ENCODE data around the gene TOR3A. TPM values are rescaled to one million over a fixed set of nuclear protein-coding genes. Genes with fewer than 3 reads are reported as not detected.
"Not testable (repeated sequence)": the region's sequence is repeated elsewhere in the genome, so short reads cannot be mapped to it uniquely, and the experiment has no call there.

Gene TOR3A
- total and polyA plus RNA-seq, 7 experiments from 2014 or later: 18.8 to 43.8 (median 22.0) TPM

GRCh38 chr1:179135707-179136106 lies 53.8 kb downstream of the TOR3A start:
- H3K27me3 ChIP-seq (ENCODE audit: control insufficient read depth in 2 of 2, insufficient read depth in 2 of 2, low read length in 2 of 2); H3K4me3 ChIP-seq (ENCODE audit: low read length); H3K9me3 ChIP-seq (ENCODE audit: control insufficient read depth in 2 of 3, low read length in 3 of 3); POLR2A ChIA-PET; H3K36me3 ChIP-seq (ENCODE audit: control insufficient read depth in 2 of 3, insufficient read depth in 3 of 3, low read length in 3 of 3); DNase-seq; H3K27me3 Mint-ChIP-seq; H3K4me3 Mint-ChIP-seq; ATAC-seq; H3K27ac Mint-ChIP-seq; H3K27ac ChIP-seq (ENCODE audit: low read depth, low read length); intact Hi-C loops (cut with micrococcal nuclease); H3K9me3 Mint-ChIP-seq; H3K4me1 ChIP-seq (ENCODE audit: control insufficient read depth in 2 of 2, insufficient read depth in 2 of 2, low read length in 2 of 2); CTCF ChIA-PET: not testable (repeated sequence)
- peaks cover 1 to 28% (median 17%) of the 10 kb centered on the region in 7 donors for H3K4me1 Mint-ChIP-seq
- H3K36me3 Mint-ChIP-seq: peaks cover 0 to 12% (median 3%) of the 10 kb centered on the region in 5 donors

GRCh38 chr1:179137617-179138255 lies 55.9 kb downstream of the TOR3A start:
- POLR2A ChIA-PET: no interaction called here
- no peak overlapping the region for H3K4me3 Mint-ChIP-seq

GRCh38 chr1:179138755-179139154 lies 56.9 kb downstream of the TOR3A start:
- H3K4me3 ChIP-seq (ENCODE audit: low read length); H3K9me3 Mint-ChIP-seq; ATAC-seq; H3K27ac ChIP-seq (ENCODE audit: low read depth, low read length); intact Hi-C loops (cut with micrococcal nuclease); H3K4me3 Mint-ChIP-seq; POLR2A ChIA-PET; DNase-seq; H3K36me3 Mint-ChIP-seq; H3K27me3 Mint-ChIP-seq; H3K9me3 ChIP-seq (ENCODE audit: control insufficient read depth in 2 of 3, low read length in 3 of 3); H3K27me3 ChIP-seq (ENCODE audit: control insufficient read depth in 2 of 2, insufficient read depth in 2 of 2, low read length in 2 of 2); H3K36me3 ChIP-seq (ENCODE audit: control insufficient read depth in 2 of 3, insufficient read depth in 3 of 3, low read length in 3 of 3); CTCF ChIA-PET: not testable (repeated sequence)
- H3K27ac Mint-ChIP-seq: peak overlapping the region in 1 of 9 donors; percentile 49
- H3K4me1 Mint-ChIP-seq: peaks cover 17 to 51% (median 39%) of the 10 kb centered on the region in 7 donors
- H3K4me1 ChIP-seq (ENCODE audit: control insufficient read depth in 2 of 2, insufficient read depth in 2 of 2, low read length in 2 of 2): peaks cover 12 to 20% of the 10 kb centered on the region in 2 donors

More at GRCh38 chr1:179137617-179138255, 55.9 kb downstream of the TOR3A start:
- intact Hi-C loops (cut with micrococcal nuclease): no loop called here
- Histone ChIP-seq H3K9me3 (ENCODE audit: control insufficient read depth in 2 of 3, low read length in 3 of 3) (no peaks in the 10 kb centered on the region), H3K4me1 (ENCODE audit: control insufficient read depth in 2 of 2, insufficient read depth in 2 of 2, low read length in 2 of 2) (peaks cover 6 to 16% of the 10 kb centered on the region in 2 donors), H3K27me3 (ENCODE audit: control insufficient read depth in 2 of 2, insufficient read depth in 2 of 2, low read length in 2 of 2) (no peaks in the 10 kb centered on the region), H3K4me3 (ENCODE audit: low read length) (no peak overlapping the region), H3K27ac (ENCODE audit: low read depth, low read length) (no peak overlapping the region), H3K36me3 (ENCODE audit: control insufficient read depth in 2 of 3, insufficient read depth in 3 of 3, low read length in 3 of 3) (no peaks in the 10 kb centered on the region)
- peak overlapping the region in 1 of 9 donors; percentile 17 for H3K27ac Mint-ChIP-seq
- CTCF ChIA-PET: no interaction called here
- H3K27me3 Mint-ChIP-seq: no peaks in the 10 kb centered on the region
- DNase-seq: no peak
- peaks cover 0 to 12% (median 3%) of the 10 kb centered on the region in 5 donors for H3K36me3 Mint-ChIP-seq
- no peak for ATAC-seq
- H3K4me1 Mint-ChIP-seq: peaks cover 13 to 42% (median 33%) of the 10 kb centered on the region in 7 donors
- H3K9me3 Mint-ChIP-seq: no peaks in the 10 kb centered on the region

- no peaks in the 10 kb centered on the region for H3K27me3 ChIP-seq (ENCODE audit: control insufficient read depth in 2 of 2, insufficient read depth in 2 of 2, low read length in 2 of 2)
- intact Hi-C loops (cut with micrococcal nuclease): loop anchor here (1.0 to 2.0 kb wide), 2 partner anchors 12 to 13 kb away; no protein-coding TSS in a partner anchor
- peak overlapping the region; percentile 57 for H3K27ac ChIP-seq (ENCODE audit: low read depth, low read length)
- Mint-ChIP-seq H3K27me3 (no peaks in the 10 kb centered on the region), H3K4me1 (peaks cover 20 to 69% (median 54%) of the 10 kb centered on the region in 7 donors), H3K9me3 (no peaks in the 10 kb centered on the region), H3K36me3 (peaks cover 0 to 10% (median 0%) of the 10 kb centered on the region in 5 donors), H3K27ac (peak overlapping the region; percentile 65 to 95 (median 87)), H3K4me3 (peak overlapping the region; percentile 8 to 75 (median 50))
- POLR2A ChIA-PET: interaction anchor here (0.8 kb wide), 1 partner anchor 18 kb away, joined by 3 read pairs; no protein-coding TSS in a partner anchor
- no peaks in the 10 kb centered on the region for H3K9me3 ChIP-seq (ENCODE audit: control insufficient read depth in 2 of 3, low read length in 3 of 3)
- DNase-seq (no peak), ATAC-seq (peak; percentile 68)
- H3K4me1 ChIP-seq (ENCODE audit: control insufficient read depth in 2 of 2, insufficient read depth in 2 of 2, low read length in 2 of 2): peaks cover 12 to 20% of the 10 kb centered on the region in 2 donors
- no peak overlapping the region for H3K4me3 ChIP-seq (ENCODE audit: low read length)
- H3K36me3 ChIP-seq (ENCODE audit: control insufficient read depth in 2 of 3, insufficient read depth in 3 of 3, low read length in 3 of 3): no peaks in the 10 kb centered on the region
- CTCF ChIA-PET: no interaction called here
These were observed 59.9 kb downstream of the TOR3A start for GRCh38 chr1:179141592-179142251.

- DNase-seq: no peak
- H3K4me3 Mint-ChIP-seq: peak overlapping the region in 9 of 10 donors; percentile 3 to 61 (median 47)
- peak overlapping the region; percentile 49 for H3K27ac ChIP-seq (ENCODE audit: low read depth, low read length)
These were observed 61.0 kb downstream of the TOR3A start for GRCh38 chr1:179142889-179143299.

GRCh38 chr1:179143322-179143721 lies 61.5 kb downstream of the TOR3A start:
- peak overlapping the region in 3 of 10 donors; percentile 40 to 61 (median 60) for H3K4me3 Mint-ChIP-seq
- intact Hi-C loops (cut with micrococcal nuclease): loop anchor here in 1 of 2 donors (2.0 kb wide), 1 partner anchor 15 kb away; no protein-coding TSS in a partner anchor
- H3K9me3 ChIP-seq (ENCODE audit: control insufficient read depth in 2 of 3, low read length in 3 of 3): no peaks in the 10 kb centered on the region
- peak; percentile 44 for ATAC-seq
- H3K27me3 Mint-ChIP-seq: no peaks in the 10 kb centered on the region
- H3K36me3 ChIP-seq (ENCODE audit: control insufficient read depth in 2 of 3, insufficient read depth in 3 of 3, low read length in 3 of 3): no peaks in the 10 kb centered on the region
- no peaks in the 10 kb centered on the region for H3K9me3 Mint-ChIP-seq
- peaks cover 12 to 20% of the 10 kb centered on the region in 2 donors for H3K4me1 ChIP-seq (ENCODE audit: control insufficient read depth in 2 of 2, insufficient read depth in 2 of 2, low read length in 2 of 2)
- H3K36me3 Mint-ChIP-seq: peaks cover 0 to 14% (median 2%) of the 10 kb centered on the region in 5 donors
- H3K4me1 Mint-ChIP-seq: peaks cover 20 to 66% (median 55%) of the 10 kb centered on the region in 7 donors
- CTCF ChIA-PET: no interaction called here
- H3K27ac Mint-ChIP-seq: peak overlapping the region in 7 of 9 donors; percentile 84 to 93 (median 90)
- POLR2A ChIA-PET: interaction anchor here (0.8 kb wide), 1 partner anchor 13 kb away, joined by 4 read pairs; no protein-coding TSS in a partner anchor
- H3K27ac ChIP-seq (ENCODE audit: low read depth, low read length): peak overlapping the region; percentile 49
- peak in 4 of 9 donors; percentile 25 to 51 (median 40) for DNase-seq
- H3K27me3 ChIP-seq (ENCODE audit: control insufficient read depth in 2 of 2, insufficient read depth in 2 of 2, low read length in 2 of 2): no peaks in the 10 kb centered on the region
- H3K4me3 ChIP-seq (ENCODE audit: low read length): no peak overlapping the region

More at GRCh38 chr1:179142889-179143299, 61.0 kb downstream of the TOR3A start:
- H3K27me3 Mint-ChIP-seq: no peaks in the 10 kb centered on the region
- POLR2A ChIA-PET: interaction anchor here (0.8 kb wide), 1 partner anchor 13 kb away, joined by 4 read pairs; no protein-coding TSS in a partner anchor
- H3K4me3 ChIP-seq (ENCODE audit: low read length): no peak overlapping the region
- intact Hi-C loops (cut with micrococcal nuclease): loop anchor here (1.0 to 2.0 kb wide), 2 partner anchors 14 kb away; no protein-coding TSS in a partner anchor
- H3K36me3 ChIP-seq (ENCODE audit: control insufficient read depth in 2 of 3, insufficient read depth in 3 of 3, low read length in 3 of 3): no peaks in the 10 kb centered on the region
- peaks cover 20 to 70% (median 55%) of the 10 kb centered on the region in 7 donors for H3K4me1 Mint-ChIP-seq
- CTCF ChIA-PET: no interaction called here
- no peaks in the 10 kb centered on the region for H3K9me3 ChIP-seq (ENCODE audit: control insufficient read depth in 2 of 3, low read length in 3 of 3)
- H3K36me3 Mint-ChIP-seq: peaks cover 0 to 10% (median 0%) of the 10 kb centered on the region in 5 donors
- ATAC-seq: peak; percentile 56
- no peaks in the 10 kb centered on the region for H3K27me3 ChIP-seq (ENCODE audit: control insufficient read depth in 2 of 2, insufficient read depth in 2 of 2, low read length in 2 of 2)
- peak overlapping the region; percentile 58 to 94 (median 90) for H3K27ac Mint-ChIP-seq
- no peaks in the 10 kb centered on the region for H3K9me3 Mint-ChIP-seq
- H3K4me1 ChIP-seq (ENCODE audit: control insufficient read depth in 2 of 2, insufficient read depth in 2 of 2, low read length in 2 of 2): peaks cover 12 to 20% of the 10 kb centered on the region in 2 donors
